ENCODE measurements around the gene FSIP1. TPM values are rescaled to one million over a fixed set of nuclear protein-coding genes. Genes with fewer than 3 reads are reported as not detected.

The FSIP1 gene
- total RNA-seq, 1 experiment from 2014 or later, result 0.61 TPM

GRCh38 chr15:39692356-39693327, 90.0 kb downstream of the FSIP1 start (continued):
- TF ChIP-seq ZSCAN18 (CRISPR knock-in tag; IDR thresholded peaks at IDR 0.05), result no peak

- ChIA-PET CTCF (interaction anchor here (4.3 kb wide), 1 partner anchor 66 kb away, joined by 53 read pairs; no protein-coding TSS in a partner anchor), POLR2A (no interaction called here)
- H3K4me1 Mint-ChIP-seq, result peaks cover 18% of the 10 kb centered on the region
- H3K9me3 Mint-ChIP-seq, result no peaks in the 10 kb centered on the region
- DNase-seq (ENCODE audit: low spot score) (no peak), ATAC-seq (no peak)
- no peak overlapping the region for H3K4me3 Mint-ChIP-seq
- no peak overlapping the region for H3K27ac Mint-ChIP-seq
- H3K27me3 Mint-ChIP-seq (ENCODE audit: low read depth), result no peaks in the 10 kb centered on the region
- no peaks in the 10 kb centered on the region for H3K36me3 Mint-ChIP-seq
- TF ChIP-seq MXD4 (CRISPR knock-in tag; IDR thresholded peaks at IDR 0.05; ENCODE audit: borderline replicate concordance) (no peak), ZNF512 (CRISPR knock-in tag; IDR thresholded peaks at IDR 0.05; ENCODE audit: borderline replicate concordance) (no peak), NFE2L1 (CRISPR knock-in tag; IDR thresholded peaks at IDR 0.05) (no peak), AFF4 (CRISPR knock-in tag; IDR thresholded peaks at IDR 0.05; ENCODE audit: borderline replicate concordance) (no peak), SMAD3 (CRISPR knock-in tag; IDR thresholded peaks at IDR 0.05; ENCODE audit: borderline replicate concordance) (no peak), USF2 (CRISPR knock-in tag; IDR thresholded peaks at IDR 0.05) (no peak), IRF1 (CRISPR knock-in tag; IDR thresholded peaks at IDR 0.05) (no peak), ZNF232 (CRISPR knock-in tag; IDR thresholded peaks at IDR 0.05) (no peak), USF1 (CRISPR knock-in tag; IDR thresholded peaks at IDR 0.05) (no peak), ZBTB21 (CRISPR knock-in tag; IDR thresholded peaks at IDR 0.05; ENCODE audit: borderline replicate concordance) (no peak), NR2C2 (CRISPR knock-in tag; IDR thresholded peaks at IDR 0.05) (no peak), ATF1 (CRISPR knock-in tag; IDR thresholded peaks at IDR 0.05) (no peak), FOXP4 (CRISPR knock-in tag; IDR thresholded peaks at IDR 0.05) (no peak), MYBL2 (CRISPR knock-in tag; IDR thresholded peaks at IDR 0.05) (no peak), E2F4 (CRISPR knock-in tag; IDR thresholded peaks at IDR 0.05; ENCODE audit: borderline replicate concordance, low read depth) (no peak), ZNF423 (CRISPR knock-in tag; IDR thresholded peaks at IDR 0.05) (no peak), FOXP1 (CRISPR knock-in tag; IDR thresholded peaks at IDR 0.05; ENCODE audit: borderline replicate concordance) (no peak), SOX15 (CRISPR knock-in tag; IDR thresholded peaks at IDR 0.05) (no peak)
Observed at GRCh38 chr15:39690881-39691634, 91.6 kb downstream of the FSIP1 start.
